ENCODE data around the gene ENTPD2. TPM values are rescaled to one million over a fixed set of nuclear protein-coding genes. Genes with fewer than 3 reads are reported as not detected.
A peak's percentile ranks its signal among the peaks of the same experiment; 100 is the strongest.

Gene ENTPD2
- total RNA-seq, 1 experiment from 2014 or later: 4.0 TPM

DNA sequence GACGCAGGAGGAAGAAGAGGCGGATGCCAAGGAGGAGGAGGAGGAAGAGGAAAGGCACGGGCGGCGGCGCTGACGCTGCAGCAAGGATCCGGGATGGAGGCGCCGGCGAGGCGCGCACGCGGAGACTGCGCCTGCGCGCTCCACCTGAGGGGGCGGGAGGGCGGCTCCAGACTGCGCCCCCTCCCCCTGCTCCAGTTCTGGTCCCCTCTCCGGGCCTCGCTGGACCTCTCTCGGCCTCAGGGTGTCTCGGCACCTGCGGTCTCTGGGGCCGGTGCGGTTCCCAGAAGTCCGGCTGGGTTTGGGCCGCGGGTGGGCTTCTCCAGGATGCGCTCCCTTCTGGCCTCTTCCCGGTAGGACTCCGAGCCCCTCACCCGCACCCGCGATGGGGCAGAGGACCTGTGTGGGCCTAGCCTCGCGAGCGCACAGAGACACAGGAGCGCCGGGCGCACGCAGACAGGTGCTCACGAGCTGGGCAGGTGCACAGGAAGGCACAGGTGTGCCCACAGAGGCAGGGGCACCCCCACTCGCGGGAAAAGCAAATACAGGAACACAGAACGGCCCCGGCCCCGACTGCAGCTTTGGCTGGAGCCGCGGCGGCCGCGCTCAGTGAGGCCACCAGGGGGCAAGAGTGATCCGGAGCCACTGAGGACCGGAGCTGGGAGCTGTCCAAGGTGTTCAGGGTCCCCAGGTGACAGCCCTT lies 7.6 kb downstream of the ENTPD2 start, which contains the start of gene NPDC1:
NPDC1 (minus strand) TSS at position 90 of the 700 bp plus-strand sequence. CDS start 188 bp downstream, outside the sequence.
- no peaks in the 10 kb centered on the region for H3K4me1 ChIP-seq (ENCODE audit: insufficient read depth, low read length)
- H4K5ac ChIP-seq (ENCODE audit: insufficient read length, low read depth, low read length): no peak within 1 kb of the TSS
- H4K20me1 ChIP-seq (ENCODE audit: control insufficient read depth, insufficient read depth, insufficient read length): no peaks in the 10 kb centered on the region
- no peak within 1 kb of the TSS for H2AK5ac ChIP-seq (ENCODE audit: insufficient read length, low read length)
- H3K9me3 Mint-ChIP-seq: no peaks in the 10 kb centered on the region
- H2BK120ac ChIP-seq (ENCODE audit: low read depth, low read length, poor library complexity, severe bottlenecking): no peak within 1 kb of the TSS
- no peaks in the 10 kb centered on the region for H3K9me3 ChIP-seq (ENCODE audit: control insufficient read depth, low read depth, low read length)
- H3K4me3 Mint-ChIP-seq: peak within 1 kb of the TSS; percentile 71 to 86
- no peak within 1 kb of the TSS for H2BK15ac ChIP-seq (ENCODE audit: low read depth, low read length)
- DNase-seq: peak; percentile 91
- H3K23me2 ChIP-seq (ENCODE audit: insufficient read length, low read depth, low read length, poor library complexity, severe bottlenecking): peaks cover 11% of the 10 kb centered on the region
- H3K36me3 Mint-ChIP-seq (ENCODE audit: insufficient read depth in 1 of 3, low read depth in 3 of 3): no peaks in the 10 kb centered on the region
- H3K18ac ChIP-seq (ENCODE audit: insufficient read length, low read depth, low read length): no peak within 1 kb of the TSS
- H3K4ac ChIP-seq (ENCODE audit: low read depth, low read length): no peak within 1 kb of the TSS
- peak within 1 kb of the TSS; percentile 58 for H3K4me2 ChIP-seq (ENCODE audit: insufficient read depth, insufficient read length, low read length)
- H2BK20ac ChIP-seq (ENCODE audit: low read depth, low read length, poor library complexity, severe bottlenecking): no peak within 1 kb of the TSS
- H3T11ph ChIP-seq (ENCODE audit: low read length): no peak within 1 kb of the TSS
- H4K8ac ChIP-seq (replicated peaks; ENCODE audit: insufficient read length, low read depth, low read length): no peak within 1 kb of the TSS
- no peaks in the 10 kb centered on the region for H3K79me1 ChIP-seq (ENCODE audit: insufficient read depth, low read depth, low read length, poor library complexity, severe bottlenecking)
- no peak within 1 kb of the TSS for H3K14ac ChIP-seq (ENCODE audit: insufficient read depth, low read length)
- H3K4me1 Mint-ChIP-seq: peaks cover 5 to 10% of the 10 kb centered on the region in 2 experiments
- H3K27ac ChIP-seq (ENCODE audit: insufficient read length, low read depth, low read length): no peak within 1 kb of the TSS
- peak; percentile 92 for TF ChIP-seq CTCF (conservative IDR thresholded peaks at IDR 0.05)
- H2AFZ ChIP-seq (ENCODE audit: low read length): no peak within 1 kb of the TSS
- H3K23ac ChIP-seq (ENCODE audit: insufficient read length, low read depth, low read length): no peak within 1 kb of the TSS
- H3K9ac ChIP-seq (ENCODE audit: extremely low read depth, insufficient read length, low read length): no peak within 1 kb of the TSS
- H3K79me2 ChIP-seq (ENCODE audit: insufficient read depth, low read length): peaks cover 2% of the 10 kb centered on the region; the same call in 1 of the 2 replicates
- no peak within 1 kb of the TSS for H2BK12ac ChIP-seq (ENCODE audit: insufficient read length, low read depth, low read length)
- H3K27me3 Mint-ChIP-seq (ENCODE audit: low read depth): peaks cover 52% of the 10 kb centered on the region
- H4K91ac ChIP-seq (ENCODE audit: insufficient read length, low read depth, low read length): no peak within 1 kb of the TSS
- H2BK5ac ChIP-seq (ENCODE audit: insufficient read length, low read length): no peak within 1 kb of the TSS
- no peak within 1 kb of the TSS for H3K27ac Mint-ChIP-seq
- no CpG with 5 or more reads among the region's 57 CpGs for WGBS (ENCODE audit: extremely low coverage, insufficient read length, low lambda C conversion rate)
- no peak within 1 kb of the TSS for H3K56ac ChIP-seq (ENCODE audit: insufficient read length, low read depth, low read length)
- peaks cover 6% of the 10 kb centered on the region; the same call in 1 of the 2 replicates for H3K27me3 ChIP-seq (ENCODE audit: insufficient read depth, low read length)

Data from H9 (cell line).